Stimulated activated CD4-positive, alpha-beta T cell treated with anti-CD3 and anti-CD28 coated beads, TNF-alpha, amount 100 ng/mL, for 24 hours (primary cell): ENCODE data around the gene PHF14.
"Not testable (repeated sequence)": the region's sequence is repeated elsewhere in the genome, so short reads cannot be mapped to it uniquely, and the experiment has no call there.

Experiments used
- DNase-seq, 3 experiments: peaks; one replicate each; pipeline ENCODE4 v3.0.0-alpha.2; 2020; ENCODE audit warnings: low read depth in 3 of 3

Gene PHF14

DNA sequence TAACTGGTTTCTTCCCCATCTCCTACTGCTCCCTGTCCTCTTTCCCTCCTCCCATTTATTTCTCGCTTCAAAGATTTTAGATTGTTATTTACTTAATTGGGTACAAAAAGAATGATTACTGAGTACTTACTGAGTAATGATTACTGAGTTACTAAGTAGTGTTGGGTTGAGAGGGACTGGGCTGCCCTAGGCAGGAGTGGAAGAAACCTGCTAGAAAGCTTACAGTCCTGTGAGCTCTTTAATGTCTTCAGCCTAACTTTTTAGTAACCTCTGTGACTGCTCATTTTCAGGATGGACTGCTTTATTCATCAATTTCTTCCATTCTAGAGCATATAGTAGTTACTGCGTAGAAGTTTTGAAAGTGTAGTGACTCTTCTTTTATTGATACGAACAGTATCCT, 7.6 kb downstream of the PHF14 start:
- no peak for DNase-seq

DNA sequence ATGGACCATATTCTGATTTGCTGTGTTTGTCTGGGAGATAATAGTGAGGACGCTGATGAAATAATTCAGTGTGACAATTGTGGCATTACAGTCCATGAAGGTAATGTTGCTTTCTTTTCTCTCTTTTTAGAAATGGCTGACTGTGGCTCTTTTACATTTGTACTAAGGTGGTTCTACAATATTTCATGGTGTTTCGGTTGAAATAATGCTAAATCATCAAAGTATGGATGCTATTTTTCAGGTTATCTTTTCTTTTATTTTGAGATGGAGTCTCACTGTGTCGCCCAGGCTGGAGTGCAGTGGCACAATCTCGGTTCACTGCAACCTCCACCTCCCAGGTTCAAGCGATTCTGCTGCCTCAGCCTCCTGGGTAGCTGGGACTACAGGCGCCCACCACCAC, 17.1 kb downstream of the PHF14 start:
- DNase-seq, result not testable (repeated sequence)

DNA sequence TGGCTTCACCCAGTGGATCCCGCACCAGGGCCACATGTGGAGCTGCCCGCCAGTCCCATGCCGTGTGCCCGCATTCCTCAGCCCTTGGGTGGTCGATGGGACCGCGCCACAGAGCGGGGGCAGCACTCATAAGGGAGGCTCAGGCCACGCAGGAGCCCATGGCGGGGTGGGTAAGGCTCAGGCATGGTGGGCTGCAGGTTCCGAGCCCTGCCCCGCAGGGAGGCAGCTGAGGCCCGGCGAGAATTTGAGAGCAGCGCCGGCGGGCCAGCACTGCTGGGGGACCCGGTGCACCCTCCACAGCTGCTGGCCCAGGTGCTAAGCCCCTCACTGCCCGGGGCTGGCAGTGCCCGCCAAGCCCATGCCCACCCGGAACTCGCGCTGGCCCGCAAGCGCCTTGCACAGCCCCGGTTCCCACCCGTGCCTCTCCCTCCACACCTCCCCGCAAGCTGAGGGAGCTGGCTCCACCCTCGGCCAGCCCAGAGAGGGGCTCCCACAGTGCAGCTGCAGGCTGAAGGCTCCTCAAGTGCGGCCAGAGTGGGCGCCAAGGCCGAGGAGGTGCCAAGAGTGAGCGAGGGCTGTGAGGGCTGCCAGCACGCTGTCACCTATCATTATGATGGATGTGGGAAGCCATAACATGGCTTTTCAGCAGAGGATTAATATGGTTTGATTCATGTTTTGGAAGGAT, 22.0 kb downstream of the PHF14 start:
- not testable (repeated sequence) for DNase-seq

DNA sequence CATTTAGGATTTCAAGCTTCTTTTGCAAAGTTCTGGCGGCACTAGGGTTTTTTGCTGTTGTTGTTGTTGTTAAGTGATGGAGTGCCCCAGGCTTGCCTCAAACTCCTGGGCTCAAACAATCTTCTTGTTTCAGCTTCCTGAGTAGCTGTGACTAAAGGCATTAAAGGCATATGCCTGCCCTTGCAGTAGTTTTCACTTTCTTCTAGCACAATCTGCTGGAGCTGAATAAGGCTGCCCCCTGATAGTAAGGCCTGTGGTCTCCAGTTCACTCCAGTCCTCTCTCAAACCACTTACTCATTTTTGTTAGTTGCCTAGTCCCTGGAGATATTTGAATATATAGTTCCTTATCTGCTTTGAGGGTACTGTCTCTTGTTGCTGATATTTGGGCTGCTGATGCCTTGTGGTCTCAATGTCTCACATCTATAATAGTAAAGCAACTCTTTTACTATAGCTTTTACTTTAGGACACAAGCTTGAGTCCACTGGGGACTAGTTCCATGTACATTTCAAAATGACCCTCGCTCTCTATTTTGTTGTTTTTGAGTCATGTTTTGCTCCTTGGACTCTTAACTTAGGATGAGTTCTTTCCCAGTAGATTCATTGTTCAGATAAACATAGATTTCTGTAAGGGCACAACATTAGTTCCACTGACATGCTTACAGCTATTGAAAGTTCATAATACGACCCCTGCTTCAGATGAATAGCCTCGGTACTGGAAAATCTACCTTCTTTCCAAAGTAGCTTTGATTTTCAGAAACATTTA, 25.5 kb downstream of the PHF14 start:
- DNase-seq, result no peak

DNA sequence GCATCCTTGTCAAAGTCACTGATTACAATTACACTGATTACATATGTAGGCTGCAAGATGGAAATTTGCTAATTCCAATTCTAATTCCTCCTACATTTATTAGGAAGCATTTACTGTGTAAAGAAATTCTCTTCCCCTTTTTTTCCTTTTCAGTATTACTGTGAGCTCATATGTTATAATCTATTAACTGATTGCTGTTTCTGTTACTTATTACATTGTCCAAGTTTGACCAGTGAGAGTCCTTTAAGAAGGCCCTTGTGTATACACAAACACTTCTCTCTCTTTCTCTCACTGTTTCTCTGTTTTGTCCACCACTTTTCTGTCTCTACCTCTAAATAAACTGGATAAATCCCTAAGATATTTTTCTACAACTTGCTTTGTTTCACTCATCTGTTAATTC, 31.5 kb downstream of the PHF14 start:
- no peak for DNase-seq

DNA sequence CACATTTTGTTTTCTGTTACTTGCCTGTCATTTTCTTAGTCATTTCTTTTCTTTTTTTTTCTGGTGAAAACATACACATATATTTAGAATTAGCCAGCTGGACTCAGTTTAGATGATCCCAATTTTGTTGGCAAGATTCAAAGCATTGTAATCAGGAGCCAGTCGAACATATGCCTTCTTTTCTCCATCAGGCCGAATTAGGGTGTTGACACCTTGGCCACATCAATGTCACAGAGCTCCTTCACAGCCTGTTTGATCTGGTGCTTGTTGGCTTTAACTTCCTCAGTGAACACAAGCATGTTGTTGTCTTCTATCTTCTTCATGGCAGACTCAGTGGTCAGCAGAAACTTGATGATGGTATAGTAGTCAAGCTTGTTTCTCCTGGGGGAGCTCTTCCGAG, 32.6 kb downstream of the PHF14 start:
- DNase-seq, result no peak

DNA sequence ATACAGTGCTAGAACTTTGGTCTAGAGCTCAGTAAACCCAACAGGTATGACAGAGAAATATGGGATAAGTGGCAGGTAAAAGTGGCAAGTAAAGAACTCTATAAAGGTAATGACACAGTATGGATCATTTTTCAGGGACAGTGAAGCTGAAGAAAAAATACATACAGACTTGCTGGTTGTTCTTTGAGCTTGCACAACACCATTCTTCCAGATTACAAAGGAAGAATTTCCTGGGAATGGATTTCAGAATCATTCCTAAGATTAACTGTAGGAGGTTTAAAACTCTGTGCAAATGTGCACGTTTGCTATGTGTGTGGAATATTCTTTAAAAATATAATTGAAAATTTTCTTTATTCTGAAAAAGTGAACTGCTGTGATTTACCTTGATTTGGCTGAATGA, 36.0 kb downstream of the PHF14 start:
- no peak for DNase-seq

DNA sequence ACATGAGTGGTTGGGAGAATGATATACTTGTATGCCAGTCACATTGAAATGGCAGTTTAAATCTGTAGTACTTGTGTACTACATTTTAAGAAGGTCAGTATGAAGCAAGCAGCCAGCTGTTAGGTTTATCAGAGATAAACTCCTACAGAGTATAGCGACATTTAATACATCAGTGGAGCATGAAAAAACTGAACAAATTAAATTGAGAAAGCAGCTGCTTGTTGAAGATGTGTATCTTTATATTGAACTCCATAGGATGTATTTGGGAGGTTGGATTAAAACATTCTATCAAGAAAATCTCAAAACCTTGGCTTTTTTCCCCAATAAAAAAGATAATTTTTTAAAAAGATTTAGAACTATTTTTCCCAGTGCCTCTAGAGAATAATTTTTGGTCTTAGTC, 47.8 kb downstream of the PHF14 start:
- no peak for DNase-seq

DNA sequence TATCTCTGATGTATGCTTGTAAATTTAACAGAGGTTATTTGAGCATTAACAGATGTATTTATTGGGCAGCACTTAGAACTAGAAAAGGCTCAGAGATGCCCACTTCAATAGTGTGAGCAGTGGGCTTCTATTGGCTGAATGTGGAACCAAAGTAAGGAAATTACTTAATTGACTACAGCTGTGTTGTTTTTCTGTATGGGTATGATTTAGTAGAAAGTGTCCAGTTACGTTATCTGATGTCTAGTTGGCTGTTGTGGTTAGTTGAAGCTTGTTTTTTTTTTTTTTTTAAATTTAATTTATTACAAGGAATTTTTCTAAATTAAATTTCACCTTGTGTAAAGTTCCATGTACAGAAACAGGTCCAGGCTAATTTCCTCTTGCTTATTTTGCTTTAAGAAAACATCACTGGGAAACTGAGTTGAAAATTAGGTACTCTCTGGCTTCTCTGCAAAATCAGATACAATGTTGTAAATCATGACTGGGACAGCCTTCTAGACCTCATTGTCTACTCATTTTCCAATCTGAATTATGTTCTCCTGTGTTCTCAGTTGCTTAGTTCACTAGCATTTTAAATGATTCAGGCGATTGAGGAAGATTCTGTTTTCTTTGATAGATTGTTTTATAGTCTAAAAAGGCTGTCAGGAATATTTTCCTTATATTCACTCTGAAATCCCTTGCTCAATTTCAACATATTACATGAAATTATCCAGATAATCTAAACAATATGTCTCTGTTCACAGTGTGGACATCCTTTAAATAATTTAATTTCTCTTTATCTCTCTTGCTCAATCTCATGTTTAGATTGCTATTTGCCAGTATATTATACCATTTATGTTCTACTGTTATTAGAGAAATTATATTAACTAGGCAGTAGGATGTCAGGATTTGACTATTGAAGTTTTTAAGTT, 53.0 kb downstream of the PHF14 start:
- no peak for DNase-seq

DNA sequence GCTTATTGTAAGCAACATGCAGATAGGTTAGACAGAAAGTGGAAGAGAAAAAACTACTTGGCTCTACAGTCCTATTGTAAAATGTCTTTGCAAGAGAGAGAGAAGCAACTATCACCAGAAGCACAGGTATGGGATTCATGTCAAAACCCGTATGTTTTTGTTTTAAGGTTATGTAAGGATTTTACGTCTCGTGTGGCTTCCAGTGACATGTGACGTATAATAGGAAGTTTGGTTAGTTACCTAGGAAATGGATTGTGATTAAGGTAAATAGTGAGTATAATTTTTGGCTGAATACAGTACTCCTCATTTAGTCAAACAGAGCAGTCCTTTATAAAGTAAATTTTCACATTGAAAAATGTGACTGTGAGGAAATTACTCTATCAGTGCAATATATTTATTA, 62.0 kb downstream of the PHF14 start:
- DNase-seq, result no peak

DNA sequence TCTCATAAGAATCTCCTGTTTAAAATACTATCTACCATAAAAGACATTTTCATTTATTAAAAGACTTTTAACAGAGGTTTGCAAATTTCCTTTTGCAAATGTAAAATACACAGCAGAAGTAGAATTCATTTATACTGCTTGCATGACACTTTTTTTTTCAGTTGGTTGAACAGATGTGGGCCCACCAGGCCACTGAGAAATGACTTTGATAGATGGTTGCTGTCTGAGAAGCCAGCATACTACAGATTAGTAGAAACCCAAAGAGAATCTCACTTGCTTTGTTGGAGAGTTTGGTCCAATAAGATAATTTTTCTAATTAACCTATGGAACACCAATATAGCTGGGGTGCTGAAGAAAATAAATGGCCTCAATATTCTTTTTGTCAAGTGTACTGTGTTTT, 66.3 kb downstream of the PHF14 start:
- DNase-seq, result no peak

DNA sequence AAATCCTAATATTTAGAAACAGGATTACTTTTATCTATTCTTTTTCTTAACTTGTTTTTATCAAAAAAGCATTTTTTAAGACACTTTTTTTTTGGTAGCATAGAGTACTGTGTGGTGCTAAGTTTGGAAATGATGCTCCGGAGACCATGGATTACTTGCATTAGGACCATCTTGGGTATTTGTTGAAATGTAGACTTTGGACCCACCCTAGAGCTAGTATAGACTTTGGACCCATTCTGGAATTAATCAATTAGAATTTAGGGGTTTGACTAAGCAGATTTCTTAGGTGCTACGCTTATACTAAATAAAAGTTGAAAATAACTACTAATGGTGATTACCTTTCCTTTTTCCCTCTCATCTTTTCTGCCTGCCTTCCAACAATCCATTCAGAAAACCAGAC, 80.4 kb downstream of the PHF14 start:
- DNase-seq, result no peak

DNA sequence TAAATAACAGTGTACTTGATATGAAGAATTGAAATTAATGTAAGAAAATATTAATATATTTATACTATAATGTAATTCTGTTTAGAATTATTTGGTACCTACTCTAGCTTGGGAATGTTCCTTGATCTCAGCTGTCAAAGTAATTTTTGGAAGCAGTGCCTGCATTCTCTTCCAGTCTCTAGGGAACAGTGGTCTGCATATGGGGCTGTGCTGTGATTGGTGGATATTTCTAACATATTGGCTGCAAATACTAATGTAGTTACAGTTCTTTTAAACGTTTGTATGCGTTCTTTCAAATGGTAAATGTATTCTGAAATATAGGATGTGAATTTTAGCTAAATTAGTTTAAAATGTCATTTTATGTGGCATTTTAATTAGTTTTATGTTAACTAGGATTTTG, 87.2 kb downstream of the PHF14 start:
- no peak for DNase-seq

DNA sequence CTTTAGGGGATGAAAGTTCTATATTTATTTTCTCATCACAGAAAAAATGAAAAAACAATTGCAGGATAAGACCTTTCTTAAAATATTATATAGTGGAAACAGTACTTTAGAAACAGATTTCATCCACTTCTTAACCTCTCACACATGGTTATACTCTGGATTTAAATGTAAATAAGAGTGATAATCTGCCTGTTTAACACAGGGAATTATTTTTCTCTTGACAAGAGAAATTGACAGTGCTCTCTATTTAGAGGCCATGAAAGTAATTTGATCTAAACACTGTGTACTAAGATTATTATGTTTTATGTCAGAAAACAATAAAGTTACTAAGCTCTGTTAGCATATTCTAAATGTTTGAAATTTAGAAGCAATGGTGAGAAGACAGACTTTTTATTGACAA, 88.4 kb downstream of the PHF14 start:
- no peak for DNase-seq

DNA sequence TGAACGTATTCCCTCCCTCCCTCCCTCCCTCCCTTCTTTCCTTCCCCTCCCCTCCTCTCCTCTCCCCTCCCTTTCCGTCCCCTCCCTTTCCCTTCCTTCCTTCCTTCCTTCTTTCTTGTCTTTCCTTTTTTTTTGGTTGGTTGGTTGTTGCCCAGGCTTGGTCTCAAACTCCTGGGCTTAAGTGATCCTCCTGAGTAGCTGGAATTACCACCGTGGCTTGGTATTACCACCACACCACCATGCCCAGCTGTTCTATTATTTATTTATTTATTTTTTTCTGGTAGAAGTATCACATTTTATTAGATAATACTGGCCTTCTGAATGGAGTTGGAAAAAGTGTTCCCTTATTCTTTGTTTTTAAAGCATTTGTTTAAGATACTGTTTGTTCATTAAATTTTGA, 95.9 kb downstream of the PHF14 start:
- no peak for DNase-seq

DNA sequence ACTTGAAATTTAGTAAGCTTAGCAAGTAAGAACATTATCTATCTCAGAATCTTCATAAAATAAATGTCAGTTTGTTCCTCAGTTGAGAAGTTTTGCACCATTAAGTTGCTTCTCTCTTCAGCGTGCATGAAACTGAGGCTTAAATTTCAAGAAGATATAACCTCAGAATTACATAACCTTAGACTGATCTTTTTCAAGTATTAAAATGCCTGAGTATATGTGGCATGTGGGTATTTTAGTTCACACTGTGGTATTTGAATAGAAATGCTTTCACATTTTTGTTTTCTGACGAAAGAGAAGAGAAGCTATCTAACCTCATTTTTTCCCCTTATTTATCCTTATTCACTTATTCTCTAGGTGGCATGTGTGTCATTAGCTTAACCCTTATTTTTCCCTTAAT, 104.1 kb downstream of the PHF14 start:
- DNase-seq, result no peak

DNA sequence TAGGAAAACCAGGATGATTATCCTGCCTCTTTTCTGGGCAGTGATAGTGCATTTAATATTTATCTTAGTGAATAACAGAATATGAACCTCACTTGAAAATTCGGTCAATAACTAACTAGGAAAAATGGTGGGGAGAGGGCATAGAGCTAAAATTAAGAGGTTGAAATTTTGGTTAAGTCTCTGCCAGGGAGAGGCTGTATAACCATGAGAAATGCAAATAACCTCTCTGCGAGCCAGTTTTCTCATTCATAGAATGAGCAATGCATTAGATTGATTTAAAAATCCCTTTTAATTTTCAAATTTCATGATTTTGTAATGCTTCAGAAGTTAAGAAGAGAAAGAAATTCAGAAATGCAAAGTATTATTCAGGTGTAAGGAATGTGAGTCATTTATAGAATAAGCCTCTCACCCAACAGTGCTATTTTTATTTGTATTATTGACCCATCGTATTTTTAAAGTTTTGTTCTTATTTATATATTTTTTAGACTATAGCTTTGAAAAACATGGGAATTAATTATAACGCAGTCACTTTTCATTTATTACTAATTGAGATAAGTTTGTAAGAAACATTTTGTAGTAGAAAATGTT, 104.7 kb downstream of the PHF14 start:
- no peak for DNase-seq

DNA sequence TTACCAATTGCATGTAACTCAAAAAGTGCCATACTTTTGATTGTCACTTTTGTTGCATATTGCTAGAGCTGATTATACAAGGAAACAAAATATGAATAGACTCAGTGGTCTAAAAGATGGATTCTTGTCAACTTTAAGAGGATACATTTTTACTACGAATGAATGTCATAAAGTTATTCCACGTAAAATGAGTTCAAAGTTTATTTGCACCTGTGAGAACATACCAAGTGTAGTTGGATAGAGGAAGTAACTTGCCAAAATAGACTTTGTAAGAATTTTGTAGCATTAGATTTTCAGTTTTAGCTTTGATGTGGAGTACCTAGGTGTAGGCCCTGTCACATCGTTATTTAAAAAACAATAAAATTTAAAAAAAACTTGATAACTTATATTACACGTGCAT, 106.2 kb downstream of the PHF14 start:
- no peak for DNase-seq

DNA sequence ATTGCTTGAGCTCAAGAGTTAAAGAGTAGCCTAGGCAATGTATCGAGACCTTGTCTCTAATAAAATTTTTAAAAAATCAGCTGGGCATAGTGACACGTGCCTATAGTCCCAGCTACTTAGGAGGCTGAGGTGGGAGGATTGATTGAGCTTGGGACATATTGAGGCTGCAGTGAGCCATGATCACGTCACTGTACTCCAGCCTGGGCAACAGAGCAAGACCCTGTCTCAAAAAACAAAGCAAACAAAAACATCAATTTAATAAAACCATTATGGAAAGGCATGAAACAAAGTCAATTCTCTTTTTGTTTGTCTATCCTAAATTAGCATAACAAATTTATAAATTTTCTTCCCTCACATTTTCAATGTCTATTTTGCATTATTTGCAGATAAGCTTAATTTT, 108.4 kb downstream of the PHF14 start:
- DNase-seq, result no peak

DNA sequence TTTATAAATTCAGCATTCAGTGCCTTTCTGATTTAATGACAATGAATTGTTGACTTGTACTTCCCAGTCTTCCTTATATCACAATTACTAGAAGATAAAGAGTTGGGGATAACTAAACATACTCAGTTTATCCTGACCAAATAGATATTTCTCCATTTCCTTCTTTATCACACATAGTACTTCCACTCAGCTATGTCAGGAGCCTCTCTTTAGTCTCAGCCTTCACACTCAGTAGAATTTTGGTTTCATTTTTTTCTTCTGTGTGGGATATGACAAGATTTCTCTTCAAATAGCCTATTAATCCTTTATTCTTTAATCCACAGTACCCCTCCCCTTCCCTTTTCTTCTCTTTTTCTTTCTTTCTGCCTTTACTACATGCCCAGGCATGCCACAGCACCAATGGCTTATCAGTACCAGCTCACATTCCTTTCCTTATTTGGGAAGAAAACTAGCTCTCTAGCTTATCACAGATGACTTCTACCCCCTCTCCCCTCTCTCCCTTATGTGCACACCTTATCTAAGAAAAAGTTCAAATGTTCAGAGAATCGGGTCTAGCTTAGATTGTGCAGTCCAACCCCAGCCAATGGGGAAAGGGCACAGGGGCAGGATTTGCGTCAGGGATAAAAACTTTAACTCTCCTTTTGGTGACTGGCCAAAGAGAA, 109.0 kb downstream of the PHF14 start:
- no peak for DNase-seq

DNA sequence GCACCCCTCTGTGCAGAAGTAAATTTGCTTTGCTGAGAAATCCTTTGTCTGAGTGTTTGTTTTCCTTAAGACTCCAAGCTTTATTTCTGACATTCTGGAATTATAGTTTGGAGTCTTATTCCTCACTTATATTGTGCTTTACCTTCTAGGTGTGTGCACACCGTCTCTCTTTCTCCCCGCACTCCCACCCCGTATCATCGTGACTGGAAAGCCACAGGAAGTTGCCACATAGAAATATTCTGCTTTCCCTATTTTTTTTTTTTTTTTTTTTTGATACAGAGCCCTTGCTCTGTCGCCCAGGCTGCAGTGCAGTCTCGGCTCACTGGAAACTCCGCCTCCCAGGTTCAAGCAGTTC, 109.5 kb downstream of the PHF14 start:
- no peak for DNase-seq

DNA sequence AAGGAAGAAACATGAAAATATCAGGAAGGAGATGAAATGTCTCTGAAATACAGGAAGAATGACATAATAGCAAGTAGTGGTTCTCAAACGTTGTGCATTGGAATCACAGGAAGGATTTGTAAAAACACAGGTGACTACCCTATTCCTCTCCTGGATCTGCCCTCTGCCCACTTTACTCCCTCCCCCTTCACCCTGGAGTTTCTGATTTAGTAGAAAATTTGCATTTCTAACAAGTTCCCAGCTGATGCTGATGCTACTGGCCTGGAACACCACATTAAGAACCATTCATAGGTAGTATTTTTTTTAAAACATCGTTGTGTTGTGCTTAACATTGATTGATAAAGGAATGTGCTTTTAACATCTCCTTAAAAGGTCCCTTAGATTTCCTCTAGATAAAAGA, 130.9 kb downstream of the PHF14 start:
- no peak for DNase-seq
